Astrocyte (in vitro differentiated cells and primary cell): ENCODE data around the gene CLMN. TPM values are rescaled to one million over a fixed set of nuclear protein-coding genes. Genes with fewer than 3 reads are reported as not detected.
A peak's percentile ranks its signal among the peaks of the same experiment; 100 is the strongest.

Experiments
- DNase-seq: peaks from one replicate; pipeline ENCODE4 v3.0.0-alpha.2; 2010; ENCODE audit warnings: low read depth
- FAIRE-seq: peaks from 2 replicates; lab custom pipeline; 2011; peaks lifted over from hg19 to GRCh38; lab: Jason Lieb, UNC
- H2AFZ ChIP-seq: 2 replicates; pipeline ENCODE4 v1.6.0; 2012; ENCODE audit warnings: low read depth, low read length, inconsistent platforms
- H3K27ac ChIP-seq: 2 replicates; pipeline ENCODE4 v1.5.1; 2011; ENCODE audit warnings: low read depth, low read length, inconsistent platforms
- H3K27me3 ChIP-seq: 2 replicates; pipeline ENCODE4 v1.6.0; 2011; ENCODE audit warnings: low read length, inconsistent platforms; ENCODE audit not compliant: insufficient read depth
- H3K36me3 ChIP-seq: 2 replicates; pipeline ENCODE4 v1.5.1; 2011; ENCODE audit warnings: low read length, inconsistent platforms; ENCODE audit not compliant: insufficient read depth
- H3K4me1 ChIP-seq: 2 replicates; pipeline ENCODE4 v1.5.1; 2011; ENCODE audit warnings: low read length, inconsistent platforms; ENCODE audit not compliant: insufficient read depth
- H3K4me2 ChIP-seq: 2 replicates; pipeline ENCODE4 v1.6.0; 2012; ENCODE audit warnings: low read length, inconsistent platforms
- H3K4me3 ChIP-seq: 2 replicates; pipeline ENCODE4 v1.5.1; 2011; ENCODE audit warnings: low read depth, mild to moderate bottlenecking, low read length, inconsistent platforms; ENCODE audit not compliant: insufficient read depth
- H3K79me2 ChIP-seq: 2 replicates; pipeline ENCODE4 v1.6.0; 2012; ENCODE audit warnings: mild to moderate bottlenecking, low read length, inconsistent platforms; ENCODE audit not compliant: insufficient read depth
- H3K9ac ChIP-seq: 2 replicates; pipeline ENCODE4 v1.6.0; 2012; ENCODE audit warnings: mild to moderate bottlenecking, low read length, inconsistent platforms
- H3K9me3 ChIP-seq: 2 replicates; pipeline ENCODE4 v1.5.1; 2012; ENCODE audit warnings: low read depth, mild to moderate bottlenecking, low read length, inconsistent platforms; ENCODE audit not compliant: insufficient read depth
- H4K20me1 ChIP-seq: 2 replicates; pipeline ENCODE4 v1.6.0; 2012; ENCODE audit warnings: low read length, inconsistent platforms; ENCODE audit not compliant: insufficient read depth
- H3K27ac Mint-ChIP-seq: one replicate; pipeline ENCODE4 v1.8.0; 2021; ENCODE audit warnings: mild to moderate bottlenecking, mixed read lengths; ENCODE audit not compliant: unreplicated experiment
- H3K27me3 Mint-ChIP-seq: one replicate; pipeline ENCODE4 v1.8.0; 2021; ENCODE audit warnings: low read depth, mixed read lengths; ENCODE audit not compliant: unreplicated experiment
- H3K36me3 Mint-ChIP-seq: one replicate; pipeline ENCODE4 v1.8.0; 2021; ENCODE audit warnings: low read depth, mixed read lengths; ENCODE audit not compliant: unreplicated experiment
- H3K4me1 Mint-ChIP-seq: one replicate; pipeline ENCODE4 v1.8.0; 2021; ENCODE audit warnings: low read depth, mixed read lengths; ENCODE audit not compliant: unreplicated experiment
- H3K4me3 Mint-ChIP-seq: one replicate; pipeline ENCODE4 v1.8.0; 2021; ENCODE audit warnings: mild to moderate bottlenecking, moderate library complexity, mixed read lengths; ENCODE audit not compliant: unreplicated experiment
- H3K9me3 Mint-ChIP-seq: one replicate; pipeline ENCODE4 v1.8.0; 2021; ENCODE audit warnings: mild to moderate bottlenecking, mixed read lengths; ENCODE audit not compliant: unreplicated experiment
- EZH2 ChIP-seq: IDR thresholded peaks from 2 replicates; pipeline ENCODE4 v1.6.1; 2012; ENCODE audit warnings: mild to moderate bottlenecking, low read length, inconsistent platforms; ENCODE audit not compliant: insufficient read depth
- total RNA-seq: library from RNA; stranded (reverse); gene quantifications from 2 replicates; pipeline ENCODE4 v1.2.1, GENCODE V29; 2021
- TF ChIP-seq, protein P1 (sequence below): IDR thresholded peaks from 2 replicates; pipeline ENCODE4 v1.5.1; 2011; ENCODE audit warnings: low read depth, mild to moderate bottlenecking, inconsistent platforms, low read length, moderate library complexity; ENCODE audit not compliant: insufficient read depth

The CLMN gene
- total RNA-seq, 1 donor from 2014 or later = 14.0 TPM

DNA sequence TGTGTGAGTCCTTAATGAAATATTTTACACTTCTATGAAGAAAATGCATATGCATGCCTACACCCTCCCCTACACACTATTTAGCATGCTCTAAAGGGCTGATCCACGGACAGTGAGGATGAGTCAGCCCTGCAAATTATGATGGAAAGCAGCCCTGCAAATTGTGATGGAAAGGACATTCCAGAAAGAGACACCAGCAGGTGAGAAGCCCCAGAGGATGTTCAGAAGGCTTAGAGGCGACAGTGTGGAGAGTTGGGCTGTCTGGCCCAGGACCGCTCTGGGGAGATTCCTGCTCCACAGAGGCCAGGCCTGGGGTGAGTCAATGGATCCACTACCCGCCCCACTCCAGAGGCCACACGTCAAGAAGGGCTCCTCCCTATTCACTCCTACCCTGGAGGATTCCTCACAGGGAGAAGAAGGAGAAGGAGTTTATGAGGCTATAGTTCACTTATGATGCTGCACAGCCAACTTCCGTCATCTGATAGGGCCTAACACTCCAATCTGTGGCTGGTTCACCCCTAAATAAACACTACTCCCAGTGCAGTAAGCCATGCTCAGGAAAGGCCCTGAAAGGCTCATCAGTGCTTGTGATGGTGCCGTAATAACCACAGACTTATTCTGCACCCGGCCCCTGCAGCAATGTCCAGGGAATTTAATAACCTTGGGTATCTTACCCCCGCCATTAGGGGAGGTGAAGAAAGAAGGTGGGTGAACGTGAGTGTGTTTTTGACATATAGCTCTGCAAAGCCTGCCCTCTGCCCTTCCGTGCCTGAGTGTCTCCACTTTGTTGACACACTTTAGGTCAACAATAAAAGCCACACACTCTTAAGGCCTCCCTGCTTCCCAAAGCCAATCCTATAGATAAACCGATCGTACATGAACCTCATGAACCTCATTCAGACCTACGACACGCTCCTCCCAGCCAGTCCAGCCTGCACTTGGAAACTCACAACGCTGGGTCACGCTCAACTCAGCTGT, 46.4 kb downstream of the CLMN start:
- no peaks in the 10 kb centered on the region for H3K9me3 ChIP-seq
- H3K4me2 ChIP-seq = no peak overlapping the region
- H3K9me3 Mint-ChIP-seq = no peaks in the 10 kb centered on the region
- H3K27me3 ChIP-seq = no peaks in the 10 kb centered on the region
- FAIRE-seq (no peak), DNase-seq (no peak)
- peaks cover 6% of the 10 kb centered on the region for H3K4me1 Mint-ChIP-seq
- no peaks in the 10 kb centered on the region for H3K4me1 ChIP-seq
- H3K79me2 ChIP-seq = no peaks in the 10 kb centered on the region
- H3K9ac ChIP-seq = no peak overlapping the region
- H3K36me3 ChIP-seq = no peaks in the 10 kb centered on the region
- H3K4me3 ChIP-seq = no peak overlapping the region
- H3K27me3 Mint-ChIP-seq = no peaks in the 10 kb centered on the region
- no peak overlapping the region for H3K4me3 Mint-ChIP-seq
- H3K27ac Mint-ChIP-seq = no peak overlapping the region
- H3K27ac ChIP-seq = no peak overlapping the region
- peak overlapping the region; percentile 23 for H2AFZ ChIP-seq
- H4K20me1 ChIP-seq = no peaks in the 10 kb centered on the region
- TF ChIP-seq, protein P1, sequence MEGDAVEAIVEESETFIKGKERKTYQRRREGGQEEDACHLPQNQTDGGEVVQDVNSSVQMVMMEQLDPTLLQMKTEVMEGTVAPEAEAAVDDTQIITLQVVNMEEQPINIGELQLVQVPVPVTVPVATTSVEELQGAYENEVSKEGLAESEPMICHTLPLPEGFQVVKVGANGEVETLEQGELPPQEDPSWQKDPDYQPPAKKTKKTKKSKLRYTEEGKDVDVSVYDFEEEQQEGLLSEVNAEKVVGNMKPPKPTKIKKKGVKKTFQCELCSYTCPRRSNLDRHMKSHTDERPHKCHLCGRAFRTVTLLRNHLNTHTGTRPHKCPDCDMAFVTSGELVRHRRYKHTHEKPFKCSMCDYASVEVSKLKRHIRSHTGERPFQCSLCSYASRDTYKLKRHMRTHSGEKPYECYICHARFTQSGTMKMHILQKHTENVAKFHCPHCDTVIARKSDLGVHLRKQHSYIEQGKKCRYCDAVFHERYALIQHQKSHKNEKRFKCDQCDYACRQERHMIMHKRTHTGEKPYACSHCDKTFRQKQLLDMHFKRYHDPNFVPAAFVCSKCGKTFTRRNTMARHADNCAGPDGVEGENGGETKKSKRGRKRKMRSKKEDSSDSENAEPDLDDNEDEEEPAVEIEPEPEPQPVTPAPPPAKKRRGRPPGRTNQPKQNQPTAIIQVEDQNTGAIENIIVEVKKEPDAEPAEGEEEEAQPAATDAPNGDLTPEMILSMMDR = no peak
- TF ChIP-seq EZH2 = no peak
- no peaks in the 10 kb centered on the region for H3K36me3 Mint-ChIP-seq

DNA sequence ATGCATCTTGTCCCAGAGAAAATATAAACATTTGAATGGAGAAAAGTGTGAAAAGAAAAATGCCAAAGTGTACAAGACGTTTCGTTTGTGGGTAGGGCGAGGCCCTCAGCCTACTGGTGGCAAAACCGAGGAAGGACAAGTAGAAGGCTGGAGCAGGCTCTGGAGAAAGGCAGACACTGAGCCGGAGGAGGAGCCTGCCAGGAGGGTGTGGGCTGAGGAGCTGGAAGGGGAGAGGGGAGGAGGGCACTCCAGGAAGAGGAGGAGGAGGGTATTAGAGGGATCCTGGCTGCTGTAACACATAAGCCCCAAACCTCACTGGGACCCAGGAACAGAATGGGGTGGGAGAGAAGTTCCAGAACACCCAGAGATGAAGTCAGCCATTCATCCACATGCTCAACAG, 47.7 kb downstream of the CLMN start:
- Histone ChIP-seq H3K27ac (no peak overlapping the region), H3K9me3 (no peaks in the 10 kb centered on the region), H3K4me3 (no peak overlapping the region), H3K4me2 (no peak overlapping the region), H2AFZ (no peak overlapping the region), H3K4me1 (no peaks in the 10 kb centered on the region), H3K9ac (no peak overlapping the region), H3K27me3 (no peaks in the 10 kb centered on the region), H4K20me1 (no peaks in the 10 kb centered on the region), H3K79me2 (no peaks in the 10 kb centered on the region), H3K36me3 (no peaks in the 10 kb centered on the region)
- no peaks in the 10 kb centered on the region for H3K9me3 Mint-ChIP-seq
- FAIRE-seq = no peak
- peak overlapping the region; percentile 2 for H3K27ac Mint-ChIP-seq
- H3K27me3 Mint-ChIP-seq = no peaks in the 10 kb centered on the region
- H3K36me3 Mint-ChIP-seq = no peaks in the 10 kb centered on the region
- DNase-seq = no peak
- TF ChIP-seq EZH2 = no peak
- TF ChIP-seq, protein P1 = no peak
- H3K4me1 Mint-ChIP-seq = peaks cover 10% of the 10 kb centered on the region
- no peak overlapping the region for H3K4me3 Mint-ChIP-seq

- no peak for FAIRE-seq
- no peak overlapping the region for H3K4me3 ChIP-seq
- no peak for DNase-seq
These were observed 49.5 kb downstream of the CLMN start for GRCh38 chr14:95270203-95270602.

More at GRCh38 chr14:95270203-95270602, 49.5 kb downstream of the CLMN start:
- Histone ChIP-seq H3K27me3 (no peaks in the 10 kb centered on the region), H3K9ac (no peak overlapping the region), H3K9me3 (no peaks in the 10 kb centered on the region), H3K4me2 (no peak overlapping the region), H3K4me1 (peaks cover 7% of the 10 kb centered on the region), H4K20me1 (no peaks in the 10 kb centered on the region), H3K27ac (no peak overlapping the region), H2AFZ (no peak overlapping the region), H3K36me3 (no peaks in the 10 kb centered on the region), H3K79me2 (no peaks in the 10 kb centered on the region)
- Mint-ChIP-seq H3K9me3 (peaks cover 3% of the 10 kb centered on the region), H3K27me3 (no peaks in the 10 kb centered on the region), H3K4me3 (no peak overlapping the region), H3K4me1 (peaks cover 22% of the 10 kb centered on the region), H3K27ac (no peak overlapping the region), H3K36me3 (no peaks in the 10 kb centered on the region)
- TF ChIP-seq EZH2 = no peak
- TF ChIP-seq, protein P1 = no peak
